Uterus (tissue), 2 donors: ENCODE results near the gene GRIA1.

ENCODE experiments used
- CTCF ChIP-seq, 4 experiments: fragments of 200-600 bp in 2 of 4; fragments of 450-650 bp in 2 of 4; sonication (generic) in 2 of 4; IDR thresholded peaks; one replicate each; pipeline ENCODE4 v1.5.1; 2016 to 2019; ENCODE audit warnings: antibody characterized with exemption in 4 of 4, mild to moderate bottlenecking in 2 of 4, moderate library complexity in 1 of 4
- POLR2A ChIP-seq, 2 donors: fragments of 450-650 bp; IDR thresholded peaks; one replicate each; pipeline ENCODE4 v1.6.1; 2016; ENCODE audit warnings: antibody characterized with exemption in 2 of 2, mild to moderate bottlenecking in 1 of 2, moderate library complexity in 1 of 2

GRCh38 chr5:153658149-153658548 is 167.7 kb downstream of the GRIA1 start:
- TF ChIP-seq POLR2A (IDR thresholded peaks at IDR 0.05) (no peak), CTCF (IDR thresholded peaks at IDR 0.05) (no peak)
